Breast epithelium (tissue), 4 donors: ENCODE measurements around the gene IFRD1. TPM values are rescaled to one million over a fixed set of nuclear protein-coding genes. Genes with fewer than 3 reads are reported as not detected.
A peak's percentile ranks its signal among the peaks of the same experiment; 100 is the strongest.

ENCODE experiments used
- DNase-seq, 2 donors: peaks; one replicate each; pipeline ENCODE4 v3.0.0-alpha.2; 2019; ENCODE audit warnings: low spot score in 2 of 2
- H3K27ac ChIP-seq, 2 donors: fragments of 200-600 bp; sonication (generic) in 1 of 2; one replicate each; pipeline ENCODE4 v1.5.1; 2016 to 2019; ENCODE audit warnings: mild to moderate bottlenecking in 1 of 2
- H3K27me3 ChIP-seq, 2 donors: fragments of 200-600 bp; sonication (generic) in 1 of 2; one replicate each; pipeline versions ENCODE4 v1.5.1 to v1.6.0; 2017 to 2019; ENCODE audit warnings: control low read depth in 1 of 2, mild to moderate bottlenecking in 1 of 2
- H3K36me3 ChIP-seq: fragments of 200-600 bp; one replicate; pipeline ENCODE4 v1.5.1; 2019
- H3K4me1 ChIP-seq, 2 donors: fragments of 200-600 bp; sonication (generic); one replicate each; pipeline ENCODE4 v1.5.1; 2016 to 2019; ENCODE audit warnings: control low read depth in 1 of 2
- H3K4me3 ChIP-seq, 3 donors: fragments of 200-600 bp; sonication (generic); 1 replicate in 2 of 3; 2 replicates in 1 of 3; pipeline ENCODE4 v1.5.1; 2016 to 2019; ENCODE audit warnings: mild to moderate bottlenecking in 3 of 3, moderate library complexity in 2 of 3
- H3K9me3 ChIP-seq, 2 donors: fragments of 200-600 bp; sonication (generic) in 1 of 2; one replicate each; pipeline ENCODE4 v1.5.1; 2016 to 2019; ENCODE audit warnings: control low read depth in 1 of 2
- CTCF ChIP-seq, 3 donors: fragments of 450-650 bp; IDR thresholded peaks; one replicate each; pipeline ENCODE4 v1.5.1; 2016 to 2017; ENCODE audit warnings: antibody characterized with exemption in 3 of 3, mild to moderate bottlenecking in 3 of 3, moderate library complexity in 3 of 3
- POLR2A ChIP-seq: fragments of 450-650 bp; IDR thresholded peaks from one replicate; pipeline ENCODE4 v1.6.1; 2016; ENCODE audit warnings: antibody characterized with exemption, mild to moderate bottlenecking, moderate library complexity
- POLR2AphosphoS5 ChIP-seq, 3 donors: sonication (generic); formaldehyde crosslinking; IDR thresholded peaks; one replicate each; pipeline ENCODE4 v1.6.1; 2017; ENCODE audit warnings: antibody characterized with exemption in 3 of 3
- intact Hi-C: fragments of 100-400 bp; cut with DNase I; formaldehyde crosslinking; loops from one replicate; pipeline ENCODE4 v1.15.1; 2023; ENCODE audit warnings: low total_unique reads
- total RNA-seq, 3 donors: library from RNA; depleted of rRNA; stranded (reverse); fragments of >200 nt; gene quantifications; one replicate each; pipeline ENCODE4 v1.1.0, GENCODE V29; 2016

The IFRD1 gene
- total RNA-seq, 3 donors from 2014 or later = 82.7 to 146 (median 91.8) TPM

DNA sequence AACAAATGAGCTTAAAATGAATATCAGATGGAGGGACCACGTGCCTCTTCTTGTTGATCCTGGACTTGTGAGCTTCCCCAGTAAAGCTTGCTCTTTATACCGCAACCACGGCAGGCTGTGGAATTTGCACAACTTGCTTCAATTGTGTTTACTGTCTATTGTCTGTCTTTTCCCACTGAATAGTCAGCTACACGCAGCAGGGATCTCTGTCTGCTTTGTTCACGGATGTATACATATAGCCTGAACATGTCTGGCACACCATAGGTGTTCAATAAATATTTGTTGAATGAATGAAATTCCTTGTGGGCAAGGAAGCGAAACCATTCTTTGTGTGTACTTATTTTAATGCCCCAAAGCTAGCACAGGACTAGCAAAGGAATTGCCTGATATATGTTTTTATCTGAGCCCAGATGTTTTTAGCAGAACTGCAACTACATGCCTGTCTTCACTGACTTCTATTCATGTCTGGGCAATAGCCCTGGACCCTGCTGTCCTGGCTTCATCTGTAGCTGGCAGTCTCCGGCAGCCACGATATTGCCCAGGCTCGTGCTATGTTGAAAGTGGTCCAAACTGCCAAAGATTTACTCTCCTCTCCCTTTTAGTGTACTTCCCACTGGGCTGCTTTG, 29.9 kb upstream of the IFRD1 start:
- Histone ChIP-seq H3K27ac (peak overlapping the region; percentile 48 to 49), H3K27me3 (no peaks in the 10 kb centered on the region), H3K4me1 (peaks cover 0 to 21% of the 10 kb centered on the region in 2 donors), H3K4me3 (peak overlapping the region in 2 of 3 donors; percentile 17 to 25), H3K36me3 (no peaks in the 10 kb centered on the region), H3K9me3 (no peaks in the 10 kb centered on the region)
- TF ChIP-seq POLR2AphosphoS5 (IDR thresholded peaks at IDR 0.05) = no peak
- TF ChIP-seq CTCF (IDR thresholded peaks at IDR 0.05) = no peak
- no peak for TF ChIP-seq POLR2A
- intact Hi-C loops = no loop called here
- peak in 1 of 2 donors; percentile 36 for DNase-seq

- Histone ChIP-seq H3K36me3 (no peaks in the 10 kb centered on the region), H3K4me1 (peaks cover 0 to 21% of the 10 kb centered on the region in 2 donors), H3K4me3 (no peak overlapping the region), H3K27ac (peak overlapping the region; percentile 70 to 81), H3K27me3 (no peaks in the 10 kb centered on the region), H3K9me3 (no peaks in the 10 kb centered on the region)
- DNase-seq = no peak
- intact Hi-C loops = no loop called here
- no peak for TF ChIP-seq POLR2A
- no peak for TF ChIP-seq CTCF (IDR thresholded peaks at IDR 0.05)
- TF ChIP-seq POLR2AphosphoS5 (IDR thresholded peaks at IDR 0.05) = no peak
Measured at GRCh38 chr7:112421666-112422486, 28.4 kb upstream of the IFRD1 start.

GRCh38 chr7:112422842-112423496, 27.3 kb upstream of the IFRD1 start:
- Histone ChIP-seq H3K27ac (peak overlapping the region; percentile 70 to 81), H3K9me3 (no peaks in the 10 kb centered on the region), H3K27me3 (no peaks in the 10 kb centered on the region), H3K4me1 (peaks cover 0 to 21% of the 10 kb centered on the region in 2 donors), H3K36me3 (no peaks in the 10 kb centered on the region), H3K4me3 (no peak overlapping the region)
- intact Hi-C loops = no loop called here
- peak; percentile 90 to 95 for DNase-seq
- no peak for TF ChIP-seq POLR2A
- TF ChIP-seq POLR2AphosphoS5 (IDR thresholded peaks at IDR 0.05) = peak; percentile 67 to 68 (median 68)

DNA sequence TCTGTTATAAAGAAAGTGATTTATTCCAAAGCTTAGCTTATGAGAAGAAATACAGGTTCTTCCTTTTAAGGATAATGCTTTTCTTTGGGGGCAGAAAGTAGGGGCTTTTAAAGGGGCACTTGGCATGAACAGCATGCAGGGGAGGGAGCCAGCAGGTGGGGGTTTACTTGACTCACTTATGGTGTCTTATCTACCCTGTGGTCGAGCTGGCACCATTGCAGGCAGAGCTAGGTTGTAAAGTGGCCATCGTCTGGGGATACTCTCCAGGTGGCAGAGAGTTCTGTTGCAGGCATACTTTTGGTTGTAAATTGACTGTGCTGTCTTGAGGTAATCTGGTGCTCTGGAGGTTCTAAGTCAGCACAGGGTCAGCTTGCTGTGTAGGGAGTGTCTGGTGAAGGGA, 26.3 kb upstream of the IFRD1 start:
- TF ChIP-seq POLR2A (no peak), POLR2AphosphoS5 (IDR thresholded peaks at IDR 0.05) (no peak), CTCF (IDR thresholded peaks at IDR 0.05) (no peak)
- no peaks in the 10 kb centered on the region for H3K9me3 ChIP-seq
- no peak overlapping the region for H3K4me3 ChIP-seq
- no peaks in the 10 kb centered on the region for H3K36me3 ChIP-seq
- peaks cover 0 to 21% of the 10 kb centered on the region in 2 donors for H3K4me1 ChIP-seq
- no peak for DNase-seq
- peak overlapping the region in 1 of 2 donors; percentile 81 for H3K27ac ChIP-seq
- intact Hi-C loops = no loop called here
- no peaks in the 10 kb centered on the region for H3K27me3 ChIP-seq

DNA sequence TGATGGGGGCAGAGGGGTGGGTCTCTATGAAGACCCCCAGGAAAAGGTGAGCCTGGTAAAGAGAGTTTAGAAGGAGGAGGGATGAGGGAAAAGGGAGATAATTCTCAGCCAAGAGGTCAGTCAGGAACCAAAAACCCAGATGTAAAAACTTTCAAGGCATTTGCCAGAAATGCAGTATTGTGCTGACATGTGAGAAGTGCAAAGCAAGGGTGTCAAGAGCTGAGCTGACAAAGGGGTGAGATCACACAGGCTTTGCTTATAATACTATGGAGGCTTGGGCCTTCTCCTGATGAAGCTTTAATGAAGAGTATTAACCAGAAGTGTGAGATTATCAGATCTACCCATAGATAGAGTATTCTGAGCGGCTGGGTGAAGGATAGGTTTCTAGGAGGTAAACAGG, 22.3 kb upstream of the IFRD1 start:
- intact Hi-C loops = loop anchor here (2.0 kb wide), 1 partner anchor 25 kb away; no protein-coding TSS in a partner anchor
- no peak for DNase-seq
- Histone ChIP-seq H3K27ac (no peak overlapping the region), H3K36me3 (no peaks in the 10 kb centered on the region), H3K4me3 (no peak overlapping the region), H3K4me1 (peaks cover 0 to 7% of the 10 kb centered on the region in 2 donors), H3K27me3 (no peaks in the 10 kb centered on the region), H3K9me3 (no peaks in the 10 kb centered on the region)
- TF ChIP-seq POLR2A (no peak), CTCF (IDR thresholded peaks at IDR 0.05) (no peak), POLR2AphosphoS5 (IDR thresholded peaks at IDR 0.05) (no peak)
